Spleen (tissue), 7 donors: ENCODE measurements around the gene WFDC13.

ENCODE experiments used
- POLR2AphosphoS5 ChIP-seq, 3 donors: sonication (generic); formaldehyde crosslinking; IDR thresholded peaks; one replicate each; pipeline ENCODE4 v1.5.1; 2017; ENCODE audit warnings: antibody characterized with exemption in 3 of 3
- TF ChIP-seq, protein P1 (sequence below), 11 experiments: fragments of 200-600 bp in 7 of 11; fragments of 450-650 bp in 4 of 11; sonication (generic) in 4 of 11; IDR thresholded peaks in 8 of 11; conservative IDR thresholded peaks in 3 of 11; 1 replicate in 7 of 11; 2 replicates in 4 of 11; pipeline versions ENCODE4 v1.4.0 to v1.8.0; 2016 to 2021; ENCODE audit warnings: antibody characterized with exemption in 11 of 11, inconsistent platforms in 4 of 11, mild to moderate bottlenecking in 1 of 11
- donor health status: DM: no; HTN: no; CAD: no; lungs with moderate emphysema.
- donor health status: DM: no; HTN: no; CAD: no.
- donor health status: DM: no; HTN: no; CAD: no.

DNA sequence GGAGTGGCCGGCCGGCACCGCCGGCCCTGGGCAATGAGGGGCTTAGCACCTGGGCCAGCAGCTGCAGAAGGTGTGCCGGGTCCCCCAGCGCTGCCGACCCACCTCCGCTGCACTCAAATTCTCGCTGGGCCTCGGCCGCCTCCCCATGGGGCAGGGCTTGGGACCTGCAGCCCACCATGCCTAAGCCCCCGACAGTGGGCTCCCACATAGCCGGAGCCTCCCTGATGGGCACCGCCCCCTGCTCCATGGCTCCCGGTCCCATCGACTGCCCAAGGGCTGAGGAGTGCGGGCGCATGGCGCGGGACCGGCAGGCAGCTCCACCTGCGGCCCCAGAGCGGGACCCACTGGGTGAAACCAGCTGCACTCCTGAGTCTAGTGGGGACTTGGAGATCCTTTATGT lies 34.1 kb downstream of the WFDC13 start:
- TF ChIP-seq POLR2AphosphoS5 (IDR thresholded peaks at IDR 0.05), result no peak
- TF ChIP-seq, protein P1, sequence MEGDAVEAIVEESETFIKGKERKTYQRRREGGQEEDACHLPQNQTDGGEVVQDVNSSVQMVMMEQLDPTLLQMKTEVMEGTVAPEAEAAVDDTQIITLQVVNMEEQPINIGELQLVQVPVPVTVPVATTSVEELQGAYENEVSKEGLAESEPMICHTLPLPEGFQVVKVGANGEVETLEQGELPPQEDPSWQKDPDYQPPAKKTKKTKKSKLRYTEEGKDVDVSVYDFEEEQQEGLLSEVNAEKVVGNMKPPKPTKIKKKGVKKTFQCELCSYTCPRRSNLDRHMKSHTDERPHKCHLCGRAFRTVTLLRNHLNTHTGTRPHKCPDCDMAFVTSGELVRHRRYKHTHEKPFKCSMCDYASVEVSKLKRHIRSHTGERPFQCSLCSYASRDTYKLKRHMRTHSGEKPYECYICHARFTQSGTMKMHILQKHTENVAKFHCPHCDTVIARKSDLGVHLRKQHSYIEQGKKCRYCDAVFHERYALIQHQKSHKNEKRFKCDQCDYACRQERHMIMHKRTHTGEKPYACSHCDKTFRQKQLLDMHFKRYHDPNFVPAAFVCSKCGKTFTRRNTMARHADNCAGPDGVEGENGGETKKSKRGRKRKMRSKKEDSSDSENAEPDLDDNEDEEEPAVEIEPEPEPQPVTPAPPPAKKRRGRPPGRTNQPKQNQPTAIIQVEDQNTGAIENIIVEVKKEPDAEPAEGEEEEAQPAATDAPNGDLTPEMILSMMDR (IDR thresholded peaks at IDR 0.05 in 8 of 11, conservative IDR thresholded peaks at IDR 0.05 in 3 of 11), result no peak
